GM18519 (cell line): ENCODE results near the gene NPBWR2.
"Not testable (repeated sequence)": the region's sequence is repeated elsewhere in the genome, so short reads cannot be mapped to it uniquely, and the experiment has no call there.

Source experiments
- ATAC-seq: cut with Tn5 transposase; IDR thresholded peaks from one replicate; pipeline ENCODE4 v1.9.1; 2021; ENCODE audit warnings: mild to moderate bottlenecking, moderate library complexity; ENCODE audit not compliant: unreplicated experiment, low FRiP score

NPBWR2 gene

DNA sequence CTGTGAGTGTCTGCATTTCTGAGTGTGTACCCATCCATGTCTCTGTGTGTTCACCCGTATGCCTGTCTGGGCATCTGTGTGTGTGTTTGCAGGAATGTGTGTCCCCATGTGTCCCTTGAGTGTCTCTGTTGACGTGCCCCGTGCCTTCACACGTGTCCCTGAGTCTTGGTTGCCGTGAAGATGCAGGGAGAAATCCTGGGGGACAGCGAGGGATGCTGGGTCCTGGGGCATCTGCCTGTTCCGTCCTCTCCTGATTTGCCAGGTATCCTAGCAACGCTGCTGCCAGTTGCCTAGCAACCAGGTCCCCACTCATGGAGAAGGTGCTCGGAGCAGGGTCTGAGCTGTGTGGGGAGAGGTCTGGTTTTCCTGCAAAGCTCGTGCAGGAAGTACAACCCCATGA, 17.2 kb downstream of the NPBWR2 start:
- ATAC-seq: no peak

- not testable (repeated sequence) for ATAC-seq
Measured at GRCh38 chr20:64088586-64088985, 18.8 kb downstream of the NPBWR2 start.

DNA sequence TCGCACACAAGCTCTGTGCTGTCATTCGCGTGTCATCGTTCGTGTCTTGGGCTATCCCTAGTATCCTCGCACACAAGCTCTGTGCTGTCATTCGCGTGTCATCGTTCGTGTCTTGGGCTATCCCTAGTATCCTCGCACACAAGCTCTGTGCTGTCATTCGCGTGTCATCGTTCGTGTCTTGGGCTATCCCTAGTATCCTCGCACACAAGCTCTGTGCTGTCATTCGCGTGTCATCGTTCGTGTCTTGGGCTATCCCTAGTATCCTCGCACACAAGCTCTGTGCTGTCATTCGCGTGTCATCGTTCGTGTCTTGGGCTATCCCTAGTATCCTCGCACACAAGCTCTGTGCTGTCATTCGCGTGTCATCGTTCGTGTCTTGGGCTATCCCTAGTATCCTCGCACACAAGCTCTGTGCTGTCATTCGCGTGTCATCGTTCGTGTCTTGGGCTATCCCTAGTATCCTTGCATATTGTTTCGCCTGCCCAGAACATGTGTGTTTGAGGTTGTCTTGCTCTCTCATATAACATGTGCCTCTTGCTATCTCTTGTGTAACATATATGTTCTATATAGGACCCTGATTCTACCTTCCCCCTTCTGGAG, 20.0 kb downstream of the NPBWR2 start:
- ATAC-seq: not testable (repeated sequence)

DNA sequence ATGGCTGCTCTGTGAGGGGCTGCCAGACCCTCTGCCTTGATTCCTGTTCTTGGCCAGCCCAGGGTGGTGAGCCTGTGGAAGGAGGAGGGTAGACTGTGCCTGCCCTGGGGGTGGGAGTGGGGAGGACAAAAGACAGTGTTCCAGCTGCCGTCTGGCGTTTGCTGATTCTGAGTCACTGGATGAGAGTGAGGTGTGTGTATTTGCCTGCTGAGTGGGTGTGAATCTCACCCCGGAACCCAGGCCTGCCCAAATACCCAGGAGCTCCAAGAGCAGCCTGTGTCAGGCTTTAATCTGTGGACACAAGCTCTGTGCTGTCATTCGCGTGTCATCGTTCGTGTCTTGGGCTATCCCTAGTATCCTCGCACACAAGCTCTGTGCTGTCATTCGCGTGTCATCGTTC, 20.6 kb downstream of the NPBWR2 start:
- no peak for ATAC-seq

GRCh38 chr20:64084685-64085152, 22.6 kb downstream of the NPBWR2 start:
- no peak for ATAC-seq

- no peak for ATAC-seq
Measured at GRCh38 chr20:64083804-64084684, 23.3 kb downstream of the NPBWR2 start, which contains the start of gene LKAAEAR1. Gene LKAAEAR1 (minus strand): TSS chr20:64084398. CDS start chr20:64084219, 179 bp downstream.

DNA sequence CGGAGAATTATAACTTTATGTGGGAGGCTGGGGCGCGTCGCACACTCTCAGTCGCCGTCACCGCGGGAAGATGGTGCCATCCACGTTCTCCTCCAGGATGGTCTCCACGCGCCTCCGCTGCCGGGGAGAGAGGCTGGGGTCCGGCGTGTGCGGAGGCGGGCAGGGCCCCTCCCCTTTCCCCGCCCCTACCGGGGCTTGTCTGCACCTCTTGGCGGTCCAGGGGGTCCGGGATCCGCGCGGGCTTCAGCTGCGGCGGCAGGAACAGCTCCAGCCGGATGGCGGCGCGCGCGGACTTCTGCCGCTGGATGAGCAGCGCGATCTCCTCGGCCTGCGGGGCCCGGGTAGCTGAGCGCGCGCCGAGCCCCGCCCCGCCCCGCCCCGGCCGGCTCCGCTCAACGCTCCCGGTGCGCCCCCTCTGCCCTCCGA, 24.0 kb downstream of the NPBWR2 start:
- no peak for ATAC-seq

DNA sequence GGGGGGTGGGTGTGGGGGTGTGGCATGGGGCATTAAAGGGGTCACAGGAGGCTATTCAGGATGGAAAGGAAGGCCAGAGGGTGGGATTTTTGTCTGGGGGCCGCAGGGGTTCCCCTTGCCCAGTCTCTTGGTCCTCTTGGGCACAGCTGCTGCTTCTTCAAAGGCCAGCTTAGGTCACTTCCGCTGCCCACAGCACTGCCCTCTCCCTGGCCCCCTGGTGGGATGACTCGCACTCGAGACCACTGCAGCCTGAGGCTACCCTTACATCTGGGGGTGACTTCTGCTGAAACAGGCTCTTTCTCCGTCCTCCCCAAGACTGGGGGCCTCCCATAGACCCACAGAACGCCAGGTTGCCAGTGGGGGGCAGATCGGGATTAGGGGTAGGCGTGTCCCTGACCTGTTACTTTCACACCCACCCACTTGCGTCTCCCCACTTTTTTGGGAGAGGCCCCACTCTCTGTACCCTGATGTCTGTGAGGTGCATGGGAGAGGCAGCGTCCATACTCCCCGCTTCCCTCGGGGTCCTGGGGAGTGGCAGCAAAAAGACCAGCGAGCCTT, 24.5 kb downstream of the NPBWR2 start:
- ATAC-seq: no peak

DNA sequence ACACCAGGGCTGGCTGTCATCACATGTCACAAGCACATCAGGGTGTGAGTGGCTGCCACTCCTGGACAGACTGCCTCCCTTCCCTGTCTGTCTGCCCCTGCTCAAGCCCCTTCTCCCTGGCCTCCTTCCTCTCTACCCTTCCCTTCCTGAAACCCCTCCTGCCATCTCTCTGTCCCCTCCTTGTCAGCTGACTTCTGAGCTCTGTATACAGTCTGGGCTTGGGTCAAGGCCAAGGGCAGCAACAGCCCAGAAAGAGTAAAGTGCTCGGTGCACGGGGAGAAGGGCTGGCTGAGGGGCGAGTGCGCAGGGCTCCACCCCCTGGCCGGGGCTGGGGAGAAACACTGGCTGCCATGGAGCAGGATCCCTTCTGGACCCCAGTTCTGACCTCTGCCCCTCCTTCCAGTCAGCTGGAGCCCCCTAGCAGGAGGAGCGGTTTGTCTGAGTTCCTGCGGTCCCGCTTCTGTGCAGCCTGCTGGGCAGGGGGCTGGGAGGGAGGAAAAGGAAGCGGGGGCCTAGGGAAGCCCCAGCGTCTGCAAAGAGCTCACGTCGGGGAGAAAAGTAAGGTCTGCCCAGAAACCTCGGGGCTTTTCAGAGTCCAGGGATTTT, 25.1 kb downstream of the NPBWR2 start:
- no peak for ATAC-seq

- no peak for ATAC-seq
Measured at GRCh38 chr20:64081624-64081964, 25.8 kb downstream of the NPBWR2 start.

DNA sequence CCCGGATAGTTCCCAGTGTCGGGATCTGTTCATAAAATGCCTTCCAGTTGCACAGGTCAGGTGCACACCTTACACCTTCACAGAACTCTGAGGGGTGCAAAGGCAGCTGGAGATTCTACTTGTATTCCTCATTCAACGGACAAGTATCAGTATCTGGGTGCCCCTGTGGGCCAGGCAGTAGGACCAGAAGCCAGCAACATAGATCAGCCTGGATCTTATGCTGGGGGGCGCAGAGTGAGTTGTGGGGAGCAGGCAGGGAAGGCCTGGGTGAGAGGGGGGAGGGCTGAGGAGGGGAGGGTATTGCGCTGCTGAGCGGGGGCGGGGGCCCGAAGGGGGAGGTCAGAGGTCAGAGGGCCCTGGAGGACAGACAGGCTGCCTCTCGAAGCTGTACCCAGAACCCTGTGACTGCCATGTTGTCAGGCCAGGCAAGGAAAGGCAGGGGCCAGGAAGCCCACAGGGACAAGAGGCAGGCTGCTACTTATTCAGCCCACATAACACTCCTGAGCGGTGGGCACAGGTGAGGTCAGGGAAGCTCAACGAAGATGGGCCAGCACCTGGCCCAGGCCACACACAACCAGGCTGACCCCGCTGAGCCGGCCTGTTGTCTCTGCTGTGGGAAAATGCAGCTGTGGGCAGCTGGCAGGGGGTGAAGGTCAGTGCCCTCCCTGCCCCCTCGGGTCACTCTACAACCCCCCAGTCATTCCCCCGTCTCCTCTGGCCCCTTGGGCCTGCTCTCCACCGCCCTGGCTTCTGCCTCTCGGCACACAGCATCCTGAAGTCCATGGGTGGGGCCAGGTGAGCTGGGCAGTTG, 26.3 kb downstream of the NPBWR2 start:
- no peak for ATAC-seq

- no peak for ATAC-seq
Measured at GRCh38 chr20:64080013-64080812, 27.2 kb downstream of the NPBWR2 start, which contains the start of gene OPRL1. Gene OPRL1 (plus strand): TSS chr20:64080082. CDS start chr20:64092721, 12,639 bp downstream.

- ATAC-seq: no peak
Measured at GRCh38 chr20:64079273-64080012, 27.9 kb downstream of the NPBWR2 start, which contains the start of gene RGS19. Gene RGS19 (minus strand): TSS chr20:64079518. CDS start chr20:64076886, 2,632 bp downstream.

- no peak for ATAC-seq
Measured at GRCh38 chr20:64078934-64079272, 28.5 kb downstream of the NPBWR2 start.

DNA sequence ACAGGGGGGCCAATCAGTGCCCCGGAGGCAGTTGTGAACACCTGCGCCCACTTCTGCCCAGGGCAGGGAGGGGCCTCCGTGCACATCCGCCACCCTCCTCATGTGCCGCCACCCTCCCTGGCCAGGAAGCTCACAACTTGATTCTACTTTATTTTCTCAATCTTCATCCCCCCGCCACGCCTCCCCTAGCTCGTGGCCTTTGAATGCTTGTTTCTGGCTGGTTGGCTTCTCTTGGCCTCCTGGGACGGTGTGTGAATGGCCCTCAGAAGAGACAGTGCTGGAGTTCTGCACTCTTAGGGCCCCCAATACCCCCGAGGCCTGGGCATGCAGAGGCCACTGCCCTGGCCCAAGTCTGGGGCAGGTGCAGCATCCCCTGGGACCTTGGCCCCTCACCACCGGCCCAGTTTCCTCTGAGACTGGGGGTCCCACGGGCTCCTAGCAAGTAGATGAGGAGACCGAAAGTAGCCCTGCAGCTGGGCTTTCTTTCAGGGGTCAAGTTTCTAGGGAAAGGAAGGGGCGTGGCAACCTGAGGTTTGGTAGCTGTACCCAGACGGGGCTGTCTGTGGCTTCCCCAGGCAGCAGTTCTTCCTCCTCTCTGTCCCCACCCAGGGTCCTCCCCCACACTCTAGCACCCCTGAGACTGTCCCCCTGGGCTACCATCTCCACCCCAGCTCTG, 29.4 kb downstream of the NPBWR2 start:
- no peak for ATAC-seq

GRCh38 chr20:64077541-64077875, 29.9 kb downstream of the NPBWR2 start:
- ATAC-seq: no peak

- no peak for ATAC-seq
Measured at GRCh38 chr20:64077094-64077493, 30.3 kb downstream of the NPBWR2 start.
